PC-9 (cell line): ENCODE data around the gene PSME3IP1.

Experiments
- CTCF ChIP-seq: fragments of 200-600 bp; sonication (generic); conservative IDR thresholded peaks from 2 replicates; pipeline ENCODE4 v1.6.1; 2017; ENCODE audit warnings: mixed run types, antibody characterized with exemption, mild to moderate bottlenecking, moderate library complexity
- EZH2 ChIP-seq: fragments of 200-600 bp; sonication (generic); IDR thresholded peaks from 2 replicates; pipeline ENCODE4 v1.8.0; 2017; ENCODE audit warnings: antibody characterized with exemption, low read depth

- TF ChIP-seq CTCF (no peak), EZH2 (no peak)
These were observed 7.1 kb upstream of the PSME3IP1 start for GRCh38 chr16:57192720-57193486.
